Activated gamma-delta T cell treated with Interleukin-2 at 50 U/mL for 16 hours (primary cell): ENCODE measurements around the gene SLC11A2.

ENCODE experiments used
- DNase-seq: peaks from one replicate; pipeline ENCODE4 v3.0.0-alpha.2; 2020

The SLC11A2 gene

GRCh38 chr12:51025836-51026638 is at the start of gene SLC11A2:
Gene SLC11A2, minus strand, starts transcription at chr12:51026384. Its CDS starts 15,656 bp downstream, at chr12:51010728.
- DNase-seq: peak; percentile 87

- DNase-seq: no peak
These were observed 49.2 kb upstream of the SLC11A2 start for GRCh38 chr12:51075390-51075789.

GRCh38 chr12:51071663-51072062 is 45.5 kb upstream of the SLC11A2 start:
- DNase-seq: no peak

- DNase-seq: no peak
These were observed 43.8 kb upstream of the SLC11A2 start for GRCh38 chr12:51070004-51070403.

GRCh38 chr12:51067771-51068170 is 41.6 kb upstream of the SLC11A2 start:
- no peak for DNase-seq

- no peak for DNase-seq
These were observed 41.0 kb upstream of the SLC11A2 start for GRCh38 chr12:51067229-51067628.

GRCh38 chr12:51065530-51065929 is 39.3 kb upstream of the SLC11A2 start:
- no peak for DNase-seq

GRCh38 chr12:51062631-51063397 is 36.6 kb upstream of the SLC11A2 start:
- DNase-seq: no peak

GRCh38 chr12:51059086-51059485 is 32.9 kb upstream of the SLC11A2 start:
- no peak for DNase-seq

- no peak for DNase-seq
These were observed 30.1 kb upstream of the SLC11A2 start for GRCh38 chr12:51056242-51056641.

- no peak for DNase-seq
These were observed 28.9 kb upstream of the SLC11A2 start for GRCh38 chr12:51055060-51055459.

- DNase-seq: no peak
These were observed 25.6 kb upstream of the SLC11A2 start for GRCh38 chr12:51051787-51052186.

GRCh38 chr12:51049525-51049924 is 23.3 kb upstream of the SLC11A2 start:
- DNase-seq: no peak

- no peak for DNase-seq
These were observed 22.6 kb upstream of the SLC11A2 start for GRCh38 chr12:51048661-51049251.

GRCh38 chr12:51047655-51048540 is 21.7 kb upstream of the SLC11A2 start, which contains the start of gene LETMD1:
Gene LETMD1, plus strand, starts transcription at chr12:51048327. Its CDS starts 30 bp downstream, at chr12:51048357.
- DNase-seq: peak; percentile 85

- DNase-seq: no peak
These were observed 10.1 kb upstream of the SLC11A2 start for GRCh38 chr12:51036279-51036678.

- DNase-seq: no peak
These were observed 7.4 kb upstream of the SLC11A2 start for GRCh38 chr12:51033457-51034089.

- DNase-seq: no peak
These were observed 6.9 kb upstream of the SLC11A2 start for GRCh38 chr12:51033048-51033447.

GRCh38 chr12:51028813-51029150 is 2.6 kb upstream of the SLC11A2 start:
- no peak for DNase-seq

- no peak for DNase-seq
These were observed 2.1 kb upstream of the SLC11A2 start for GRCh38 chr12:51028126-51028812.

GRCh38 chr12:51027342-51027835 is 1.2 kb upstream of the SLC11A2 start:
- DNase-seq: no peak
